Measurements from ENCODE around the gene TAOK1. TPM values are rescaled to one million over a fixed set of nuclear protein-coding genes. Genes with fewer than 3 reads are reported as not detected.
A peak's percentile ranks its signal among the peaks of the same experiment; 100 is the strongest.

The TAOK1 gene
- total RNA-seq, 1 donor from 2014 or later: 95.5 TPM

DNA sequence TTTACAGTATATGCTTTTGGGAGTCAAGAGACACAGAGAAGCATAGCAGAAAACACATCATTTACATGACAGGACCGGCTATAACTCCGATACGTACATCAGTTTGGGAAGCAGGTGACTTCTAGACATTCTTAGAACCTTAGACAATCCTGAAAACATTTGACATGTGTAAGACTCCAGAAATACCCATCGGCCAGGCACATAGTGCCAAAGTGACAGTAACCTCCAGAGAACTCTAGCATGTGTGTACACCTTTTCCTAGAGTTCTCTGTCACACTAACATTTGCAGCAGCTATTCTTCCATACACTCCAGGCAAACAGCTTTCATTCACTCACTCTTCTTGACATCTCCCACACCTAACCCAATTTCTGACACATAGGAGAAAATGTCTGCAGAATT, 3.4 kb upstream of the TAOK1 start:
- H3K27me3 Mint-ChIP-seq (ENCODE audit: unreplicated experiment): peaks cover 12% of the 10 kb centered on the region
- peaks cover 13% of the 10 kb centered on the region for H3K4me1 Mint-ChIP-seq (ENCODE audit: unreplicated experiment)
- H3K9me3 Mint-ChIP-seq (ENCODE audit: unreplicated experiment): no peaks in the 10 kb centered on the region
- no peak overlapping the region for H3K4me3 Mint-ChIP-seq (ENCODE audit: unreplicated experiment)
- H3K27ac Mint-ChIP-seq (ENCODE audit: unreplicated experiment): no peak overlapping the region
- TF ChIP-seq, protein P1, sequence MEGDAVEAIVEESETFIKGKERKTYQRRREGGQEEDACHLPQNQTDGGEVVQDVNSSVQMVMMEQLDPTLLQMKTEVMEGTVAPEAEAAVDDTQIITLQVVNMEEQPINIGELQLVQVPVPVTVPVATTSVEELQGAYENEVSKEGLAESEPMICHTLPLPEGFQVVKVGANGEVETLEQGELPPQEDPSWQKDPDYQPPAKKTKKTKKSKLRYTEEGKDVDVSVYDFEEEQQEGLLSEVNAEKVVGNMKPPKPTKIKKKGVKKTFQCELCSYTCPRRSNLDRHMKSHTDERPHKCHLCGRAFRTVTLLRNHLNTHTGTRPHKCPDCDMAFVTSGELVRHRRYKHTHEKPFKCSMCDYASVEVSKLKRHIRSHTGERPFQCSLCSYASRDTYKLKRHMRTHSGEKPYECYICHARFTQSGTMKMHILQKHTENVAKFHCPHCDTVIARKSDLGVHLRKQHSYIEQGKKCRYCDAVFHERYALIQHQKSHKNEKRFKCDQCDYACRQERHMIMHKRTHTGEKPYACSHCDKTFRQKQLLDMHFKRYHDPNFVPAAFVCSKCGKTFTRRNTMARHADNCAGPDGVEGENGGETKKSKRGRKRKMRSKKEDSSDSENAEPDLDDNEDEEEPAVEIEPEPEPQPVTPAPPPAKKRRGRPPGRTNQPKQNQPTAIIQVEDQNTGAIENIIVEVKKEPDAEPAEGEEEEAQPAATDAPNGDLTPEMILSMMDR (IDR thresholded peaks at IDR 0.05; ENCODE audit: unreplicated experiment): no peak
- peaks cover 13% of the 10 kb centered on the region for H3K36me3 Mint-ChIP-seq (ENCODE audit: low read depth, unreplicated experiment)
- no peak for DNase-seq (ENCODE audit: low spot score)

GRCh38 chr17:29388937-29389336, 1.2 kb upstream of the TAOK1 start:
- Mint-ChIP-seq H3K36me3 (ENCODE audit: low read depth, unreplicated experiment) (peaks cover 13% of the 10 kb centered on the region), H3K27ac (ENCODE audit: unreplicated experiment) (no peak overlapping the region), H3K9me3 (ENCODE audit: unreplicated experiment) (no peaks in the 10 kb centered on the region), H3K27me3 (ENCODE audit: unreplicated experiment) (peaks cover 12% of the 10 kb centered on the region), H3K4me1 (ENCODE audit: unreplicated experiment) (peaks cover 27% of the 10 kb centered on the region), H3K4me3 (ENCODE audit: unreplicated experiment) (no peak overlapping the region)
- TF ChIP-seq, protein P1 (IDR thresholded peaks at IDR 0.05; ENCODE audit: unreplicated experiment): no peak
- DNase-seq (ENCODE audit: low spot score): no peak

- peak; percentile 19 for DNase-seq (ENCODE audit: low spot score)
- H3K27ac Mint-ChIP-seq (ENCODE audit: unreplicated experiment): peak overlapping the region; percentile 94
- H3K27me3 Mint-ChIP-seq (ENCODE audit: unreplicated experiment): peaks cover 12% of the 10 kb centered on the region
- H3K4me1 Mint-ChIP-seq (ENCODE audit: unreplicated experiment): peaks cover 27% of the 10 kb centered on the region
- H3K9me3 Mint-ChIP-seq (ENCODE audit: unreplicated experiment): no peaks in the 10 kb centered on the region
- TF ChIP-seq, protein P1 (IDR thresholded peaks at IDR 0.05; ENCODE audit: unreplicated experiment): no peak
- H3K4me3 Mint-ChIP-seq (ENCODE audit: unreplicated experiment): peak overlapping the region; percentile 99
- H3K36me3 Mint-ChIP-seq (ENCODE audit: low read depth, unreplicated experiment): peaks cover 13% of the 10 kb centered on the region
Measured at GRCh38 chr17:29390851-29391631, 878 bp downstream of the TAOK1 start.

DNA sequence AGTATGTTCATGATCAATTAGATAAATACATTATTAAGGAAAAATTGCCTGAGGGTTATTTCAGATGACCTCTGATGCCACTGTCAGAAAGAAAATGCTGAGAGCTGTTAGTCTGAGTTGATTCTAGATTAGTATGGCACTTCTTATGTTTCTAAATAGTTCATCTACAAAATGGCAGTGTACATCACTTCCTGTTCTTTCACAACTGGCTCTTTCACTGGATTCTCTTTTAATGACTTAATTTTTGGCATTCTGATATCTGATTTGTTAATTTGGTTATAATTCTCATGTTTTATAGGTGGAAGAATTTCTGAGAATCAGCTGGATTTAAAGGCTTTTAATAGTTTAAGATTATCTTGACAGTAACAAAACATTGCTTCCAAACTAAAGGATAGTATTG, 3.3 kb downstream of the TAOK1 start:
- peaks cover 27% of the 10 kb centered on the region for H3K4me1 Mint-ChIP-seq (ENCODE audit: unreplicated experiment)
- TF ChIP-seq, protein P1 (IDR thresholded peaks at IDR 0.05; ENCODE audit: unreplicated experiment): no peak
- no peak for DNase-seq (ENCODE audit: low spot score)
- peaks cover 13% of the 10 kb centered on the region for H3K36me3 Mint-ChIP-seq (ENCODE audit: low read depth, unreplicated experiment)
- peaks cover 12% of the 10 kb centered on the region for H3K27me3 Mint-ChIP-seq (ENCODE audit: unreplicated experiment)
- peak overlapping the region; percentile 32 for H3K27ac Mint-ChIP-seq (ENCODE audit: unreplicated experiment)
- no peak overlapping the region for H3K4me3 Mint-ChIP-seq (ENCODE audit: unreplicated experiment)
- H3K9me3 Mint-ChIP-seq (ENCODE audit: unreplicated experiment): no peaks in the 10 kb centered on the region

DNA sequence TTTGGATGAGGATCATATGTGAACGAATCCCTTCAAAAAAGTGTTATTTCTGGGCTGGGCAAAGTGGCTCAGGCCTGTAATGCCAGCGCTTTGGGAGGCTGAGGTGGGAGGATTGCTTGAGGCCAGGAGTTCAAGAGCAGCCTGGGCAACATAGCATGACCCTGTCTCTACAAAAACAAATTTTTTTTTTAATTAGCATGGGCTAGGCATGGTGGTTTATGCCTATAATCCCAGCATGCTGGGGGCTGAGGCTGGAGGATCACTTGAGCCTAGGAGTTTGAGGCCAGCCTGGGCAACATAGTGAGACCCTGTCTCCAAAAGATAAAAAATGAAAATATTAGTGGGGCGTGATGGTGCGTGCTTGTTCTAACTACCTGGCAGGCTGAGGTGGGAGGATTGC, 4.6 kb downstream of the TAOK1 start:
- peaks cover 24% of the 10 kb centered on the region for H3K4me1 Mint-ChIP-seq (ENCODE audit: unreplicated experiment)
- no peaks in the 10 kb centered on the region for H3K9me3 Mint-ChIP-seq (ENCODE audit: unreplicated experiment)
- H3K4me3 Mint-ChIP-seq (ENCODE audit: unreplicated experiment): peak overlapping the region; percentile 37
- no peak overlapping the region for H3K27ac Mint-ChIP-seq (ENCODE audit: unreplicated experiment)
- TF ChIP-seq, protein P1 (IDR thresholded peaks at IDR 0.05; ENCODE audit: unreplicated experiment): no peak
- H3K27me3 Mint-ChIP-seq (ENCODE audit: unreplicated experiment): peaks cover 9% of the 10 kb centered on the region
- no peak for DNase-seq (ENCODE audit: low spot score)
- H3K36me3 Mint-ChIP-seq (ENCODE audit: low read depth, unreplicated experiment): peaks cover 14% of the 10 kb centered on the region

Measured in endothelial cell (in vitro differentiated cells).